Fibroblast of pulmonary artery (primary cell): ENCODE results near the gene CACNA2D1.
"Not testable (repeated sequence)": the region's sequence is repeated elsewhere in the genome, so short reads cannot be mapped to it uniquely, and the experiment has no call there.

Source experiments
- DNase-seq: peaks from one replicate; pipeline ENCODE4 v3.0.0-alpha.2; 2010; ENCODE audit warnings: low read depth
- H3K4me3 ChIP-seq: replicated peaks from 2 replicates; pipeline ENCODE4 v1.5.1; 2011; ENCODE audit warnings: low read depth, mild to moderate bottlenecking, control low read depth, low read length, moderate library complexity
- CTCF ChIP-seq: IDR thresholded peaks from 2 replicates; pipeline ENCODE4 v1.5.1; 2011; ENCODE audit warnings: mild to moderate bottlenecking, control low read depth, low read length, inconsistent platforms; ENCODE audit errors: missing control alignments

The CACNA2D1 gene

DNA sequence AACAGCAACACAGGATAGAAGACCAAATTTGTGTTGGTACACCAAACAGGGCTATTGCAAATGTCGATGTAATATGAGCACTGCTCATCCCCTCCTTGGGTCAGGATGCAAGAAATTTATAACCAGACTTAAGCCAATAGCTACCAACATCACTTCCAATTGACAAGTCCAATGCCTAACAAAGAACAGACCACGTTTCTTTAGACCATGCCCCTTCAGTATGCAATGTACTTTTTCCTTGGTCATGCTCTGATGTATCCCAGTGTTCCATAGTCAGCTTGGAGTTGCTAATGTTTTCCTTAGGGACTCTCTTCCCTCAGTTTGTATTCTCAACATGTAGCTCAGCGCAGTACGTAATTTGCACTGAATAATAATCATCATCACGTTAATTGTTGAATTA is 7.8 kb downstream of the CACNA2D1 start:
- no peak for DNase-seq
- no peak overlapping the region for H3K4me3 ChIP-seq
- no peak for TF ChIP-seq CTCF

- no peak for TF ChIP-seq CTCF
- H3K4me3 ChIP-seq, result no peak overlapping the region
- no peak for DNase-seq
Observed at GRCh38 chr7:82434275-82435022, 9.1 kb downstream of the CACNA2D1 start.

- no peak for DNase-seq
- H3K4me3 ChIP-seq, result no peak overlapping the region
- TF ChIP-seq CTCF, result no peak
Observed at GRCh38 chr7:82433507-82433906, 10.1 kb downstream of the CACNA2D1 start.

GRCh38 chr7:82432743-82433142 is 10.8 kb downstream of the CACNA2D1 start:
- not testable (repeated sequence) for DNase-seq, H3K4me3 ChIP-seq

GRCh38 chr7:82430500-82431465 is 12.8 kb downstream of the CACNA2D1 start:
- TF ChIP-seq CTCF, result no peak
- DNase-seq, result peak; percentile 23
- H3K4me3 ChIP-seq, result no peak overlapping the region

DNA sequence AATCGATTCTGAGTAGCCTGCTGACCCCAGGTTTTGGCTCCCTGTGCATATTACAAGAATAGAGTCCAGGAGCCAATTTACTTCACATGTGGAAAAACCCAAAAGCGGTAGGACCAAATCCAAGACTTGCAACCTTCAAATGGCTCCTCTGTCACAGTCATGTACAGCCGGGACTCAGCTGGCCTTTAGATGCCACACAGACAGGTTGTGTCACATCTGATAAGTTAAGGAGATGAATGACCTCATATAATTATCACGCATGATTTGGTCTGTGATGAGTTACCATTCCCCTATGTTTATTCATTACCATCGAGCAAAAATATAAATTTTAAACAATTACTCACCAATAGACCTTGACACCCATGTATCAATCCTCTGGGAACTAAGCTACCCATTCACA is 14.2 kb downstream of the CACNA2D1 start:
- no peak overlapping the region for H3K4me3 ChIP-seq
- no peak for DNase-seq
- TF ChIP-seq CTCF, result no peak

GRCh38 chr7:82428186-82428961 is 15.2 kb downstream of the CACNA2D1 start:
- TF ChIP-seq CTCF, result no peak
- peak overlapping the region; percentile 23 for H3K4me3 ChIP-seq
- DNase-seq, result peak; percentile 70
